GM12892 (cell line): ENCODE data around the gene ACTRT2.

Source experiments
- POLR2A ChIP-seq: IDR thresholded peaks from 2 replicates; pipeline ENCODE4 v1.6.1; 2011; ENCODE audit warnings: low read depth, low read length, control low read depth
- POLR2AphosphoS5 ChIP-seq: IDR thresholded peaks from 2 replicates; pipeline ENCODE4 v1.6.1; 2011; ENCODE audit warnings: low read depth, low read length, control low read depth
- TAF1 ChIP-seq: IDR thresholded peaks from 2 replicates; pipeline ENCODE4 v1.6.1; 2011; ENCODE audit warnings: low read depth, mild to moderate bottlenecking, control low read depth, low read length, borderline replicate concordance

- no peak for TF ChIP-seq POLR2A
- no peak for TF ChIP-seq POLR2AphosphoS5
- no peak for TF ChIP-seq TAF1
These were observed 18.8 kb upstream of the ACTRT2 start for GRCh38 chr1:3002349-3003038.
